Activated CD4-positive, alpha-beta memory T cell treated with anti-CD3 and anti-CD28 coated beads for 36 hours (primary cell): ENCODE results near the gene ADGRB3. TPM values are rescaled to one million over a fixed set of nuclear protein-coding genes. Genes with fewer than 3 reads are reported as not detected.
A peak's percentile ranks its signal among the peaks of the same experiment; 100 is the strongest.

ENCODE experiments used
- CTCF ChIA-PET: fragments of 350-600 bp; sonication (Branson Sonifier 250); formaldehyde crosslinking; loops from one replicate; lab custom pipeline; 2021; ENCODE audit warnings: antibody characterized with exemption, inconsistent platforms; lab: Charles Lee
- POLR2A ChIA-PET: fragments of 350-600 bp; sonication (Branson Sonifier 250); formaldehyde crosslinking; loops from one replicate; lab custom pipeline; 2021; ENCODE audit warnings: antibody characterized with exemption; lab: Charles Lee
- DNase-seq: peaks from one replicate; pipeline ENCODE4 v3.0.0-alpha.2; 2020
- H3K27ac Mint-ChIP-seq: one replicate; pipeline ENCODE4 v1.8.0; 2021; ENCODE audit warnings: mixed read lengths
- H3K27me3 Mint-ChIP-seq: one replicate; pipeline ENCODE4 v1.8.0; 2021; ENCODE audit warnings: mixed read lengths
- H3K36me3 Mint-ChIP-seq: one replicate; pipeline ENCODE4 v1.8.0; 2021; ENCODE audit warnings: mixed read lengths
- H3K4me1 Mint-ChIP-seq: one replicate; pipeline ENCODE4 v1.8.0; 2021; ENCODE audit warnings: low read depth, mixed read lengths
- H3K4me3 Mint-ChIP-seq: one replicate; pipeline ENCODE4 v1.8.0; 2021; ENCODE audit warnings: mild to moderate bottlenecking, mixed read lengths
- H3K9me3 Mint-ChIP-seq: one replicate; pipeline ENCODE4 v1.8.0; 2021; ENCODE audit warnings: mixed read lengths
- intact Hi-C: fragments of 100-400 bp; cut with micrococcal nuclease; formaldehyde crosslinking; loops from one replicate; pipeline ENCODE4 v1.15.1; 2023
- total RNA-seq, 2 experiments: library from RNA; stranded (reverse); gene quantifications; one replicate each; pipeline ENCODE4 v1.2.3, GENCODE V29; 2021

ADGRB3 gene
- not detected for total RNA-seq

GRCh38 chr6:68634726-68635411, at the start of gene ADGRB3:
TSS of gene ADGRB3 (plus strand) at chr6:68635282. CDS start at chr6:68638676, 3,394 bp downstream.
- POLR2A ChIA-PET, result no interaction called here
- Mint-ChIP-seq H3K27me3 (peaks cover 44% of the 10 kb centered on the region), H3K27ac (no peak within 1 kb of the TSS), H3K9me3 (no peaks in the 10 kb centered on the region), H3K36me3 (no peaks in the 10 kb centered on the region), H3K4me1 (peaks cover 16% of the 10 kb centered on the region), H3K4me3 (peak within 1 kb of the TSS; percentile 71)
- intact Hi-C loops, result loop anchor here (5.0 to 10.0 kb wide), 3 partner anchors 142 to 1472 kb away; no protein-coding TSS in a partner anchor
- peak; percentile 42 for DNase-seq
- CTCF ChIA-PET, result no interaction called here

GRCh38 chr6:68593558-68593957, 41.5 kb upstream of the ADGRB3 start:
- H3K9me3 Mint-ChIP-seq, result peaks cover 8% of the 10 kb centered on the region
- no peak overlapping the region for H3K4me3 Mint-ChIP-seq
- no peak for DNase-seq
- ChIA-PET POLR2A (no interaction called here), CTCF (no interaction called here)
- no peaks in the 10 kb centered on the region for H3K27me3 Mint-ChIP-seq
- H3K36me3 Mint-ChIP-seq, result no peaks in the 10 kb centered on the region
- no peaks in the 10 kb centered on the region for H3K4me1 Mint-ChIP-seq
- intact Hi-C loops, result no loop called here
- H3K27ac Mint-ChIP-seq, result no peak overlapping the region

GRCh38 chr6:68597642-68598041, 37.4 kb upstream of the ADGRB3 start:
- POLR2A ChIA-PET, result no interaction called here
- Mint-ChIP-seq H3K4me1 (no peaks in the 10 kb centered on the region), H3K27me3 (no peaks in the 10 kb centered on the region), H3K9me3 (peaks cover 9% of the 10 kb centered on the region), H3K27ac (no peak overlapping the region), H3K36me3 (no peaks in the 10 kb centered on the region), H3K4me3 (no peak overlapping the region)
- DNase-seq, result no peak
- CTCF ChIA-PET, result no interaction called here
- intact Hi-C loops, result no loop called here

- Mint-ChIP-seq H3K9me3 (no peaks in the 10 kb centered on the region), H3K4me1 (no peaks in the 10 kb centered on the region), H3K27ac (no peak overlapping the region), H3K4me3 (no peak overlapping the region), H3K36me3 (no peaks in the 10 kb centered on the region), H3K27me3 (no peaks in the 10 kb centered on the region)
- intact Hi-C loops, result no loop called here
- POLR2A ChIA-PET, result no interaction called here
- CTCF ChIA-PET, result no interaction called here
- no peak for DNase-seq
These were observed 19.1 kb upstream of the ADGRB3 start for GRCh38 chr6:68615938-68616337.

- ChIA-PET POLR2A (no interaction called here), CTCF (no interaction called here)
- H3K4me3 Mint-ChIP-seq, result no peak overlapping the region
- H3K9me3 Mint-ChIP-seq, result no peaks in the 10 kb centered on the region
- H3K27ac Mint-ChIP-seq, result no peak overlapping the region
- DNase-seq, result no peak
- intact Hi-C loops, result no loop called here
- no peaks in the 10 kb centered on the region for H3K36me3 Mint-ChIP-seq
- H3K27me3 Mint-ChIP-seq, result peaks cover 4% of the 10 kb centered on the region
- no peaks in the 10 kb centered on the region for H3K4me1 Mint-ChIP-seq
These were observed 9.1 kb upstream of the ADGRB3 start for GRCh38 chr6:68625998-68626397.

GRCh38 chr6:68628161-68628560, 6.9 kb upstream of the ADGRB3 start:
- H3K4me1 Mint-ChIP-seq, result no peaks in the 10 kb centered on the region

GRCh38 chr6:68632734-68633133, 2.3 kb upstream of the ADGRB3 start:
- CTCF ChIA-PET, result no interaction called here
- Mint-ChIP-seq H3K27me3 (peaks cover 40% of the 10 kb centered on the region), H3K36me3 (no peaks in the 10 kb centered on the region), H3K4me3 (no peak overlapping the region), H3K27ac (no peak overlapping the region), H3K4me1 (peaks cover 16% of the 10 kb centered on the region), H3K9me3 (no peaks in the 10 kb centered on the region)
- intact Hi-C loops, result loop anchor here (10.0 kb wide), 1 partner anchor 1092 kb away; no protein-coding TSS in a partner anchor
- DNase-seq, result no peak
- POLR2A ChIA-PET, result no interaction called here

More at GRCh38 chr6:68628161-68628560, 6.9 kb upstream of the ADGRB3 start:
- Mint-ChIP-seq H3K27me3 (peaks cover 7% of the 10 kb centered on the region), H3K4me3 (no peak overlapping the region), H3K27ac (no peak overlapping the region), H3K36me3 (no peaks in the 10 kb centered on the region), H3K9me3 (no peaks in the 10 kb centered on the region)
- CTCF ChIA-PET, result no interaction called here
- intact Hi-C loops, result no loop called here
- DNase-seq, result no peak
- POLR2A ChIA-PET, result no interaction called here

GRCh38 chr6:68633281-68633971, 1.7 kb upstream of the ADGRB3 start:
- POLR2A ChIA-PET, result no interaction called here
- Mint-ChIP-seq H3K9me3 (no peaks in the 10 kb centered on the region), H3K4me3 (no peak overlapping the region), H3K36me3 (no peaks in the 10 kb centered on the region), H3K27me3 (peaks cover 41% of the 10 kb centered on the region), H3K4me1 (peaks cover 16% of the 10 kb centered on the region), H3K27ac (no peak overlapping the region)
- intact Hi-C loops, result loop anchor here (10.0 kb wide), 1 partner anchor 1091 kb away; no protein-coding TSS in a partner anchor
- CTCF ChIA-PET, result no interaction called here
- DNase-seq, result no peak

- H3K27me3 Mint-ChIP-seq, result peaks cover 41% of the 10 kb centered on the region
- H3K4me3 Mint-ChIP-seq, result peak overlapping the region; percentile 69
- no peak overlapping the region for H3K27ac Mint-ChIP-seq
- no peaks in the 10 kb centered on the region for H3K36me3 Mint-ChIP-seq
- CTCF ChIA-PET, result no interaction called here
- H3K4me1 Mint-ChIP-seq, result peaks cover 16% of the 10 kb centered on the region
- POLR2A ChIA-PET, result no interaction called here
- H3K9me3 Mint-ChIP-seq, result no peaks in the 10 kb centered on the region
- intact Hi-C loops, result loop anchor here (10.0 kb wide), 1 partner anchor 1091 kb away; no protein-coding TSS in a partner anchor
- DNase-seq, result no peak
These were observed 933 bp upstream of the ADGRB3 start for GRCh38 chr6:68633972-68634725.

GRCh38 chr6:68635412-68635705, 277 bp downstream of the ADGRB3 start:
- H3K9me3 Mint-ChIP-seq, result no peaks in the 10 kb centered on the region
- peaks cover 18% of the 10 kb centered on the region for H3K4me1 Mint-ChIP-seq
- peaks cover 47% of the 10 kb centered on the region for H3K27me3 Mint-ChIP-seq
- POLR2A ChIA-PET, result no interaction called here
- intact Hi-C loops, result loop anchor here (5.0 to 10.0 kb wide), 3 partner anchors 142 to 1472 kb away; no protein-coding TSS in a partner anchor
- no peaks in the 10 kb centered on the region for H3K36me3 Mint-ChIP-seq
- H3K4me3 Mint-ChIP-seq, result peak overlapping the region; percentile 71
- CTCF ChIA-PET, result no interaction called here
- no peak overlapping the region for H3K27ac Mint-ChIP-seq
- DNase-seq, result no peak

GRCh38 chr6:68635706-68636513, 828 bp downstream of the ADGRB3 start:
- Mint-ChIP-seq H3K27ac (no peak overlapping the region), H3K36me3 (no peaks in the 10 kb centered on the region), H3K4me3 (peak overlapping the region; percentile 71), H3K9me3 (no peaks in the 10 kb centered on the region), H3K27me3 (peaks cover 50% of the 10 kb centered on the region), H3K4me1 (peaks cover 18% of the 10 kb centered on the region)
- intact Hi-C loops, result loop anchor here (5.0 to 10.0 kb wide), 3 partner anchors 141 to 1471 kb away; no protein-coding TSS in a partner anchor
- DNase-seq, result no peak
- CTCF ChIA-PET, result no interaction called here
- POLR2A ChIA-PET, result no interaction called here
